Upper lobe of left lung (tissue), 6 donors: ENCODE data around the gene KIDINS220. TPM values are rescaled to one million over a fixed set of nuclear protein-coding genes. Genes with fewer than 3 reads are reported as not detected.

Experiments used
- ATAC-seq, 2 donors: fragments of 200-7000 bp; cut with Tn5 transposase; one replicate each; pipeline ENCODE4 v1.9.1; 2022; ENCODE audit warnings: mild to moderate bottlenecking in 2 of 2, moderate library complexity in 2 of 2; ENCODE audit not compliant: low FRiP score in 2 of 2
- DNase-seq, 2 donors: peaks; one replicate each; pipeline ENCODE4 v3.0.0-alpha.2; 2019 to 2020
- H3K27ac ChIP-seq, 4 donors: fragments of 200-600 bp; sonication (generic); one replicate each; pipeline ENCODE4 v1.5.1; 2016 to 2019
- H3K27me3 ChIP-seq, 4 donors: fragments of 200-600 bp; sonication (generic); one replicate each; pipeline ENCODE4 v1.5.1; 2017 to 2019
- H3K36me3 ChIP-seq, 4 donors: fragments of 200-600 bp; sonication (generic); one replicate each; pipeline ENCODE4 v1.5.1; 2016 to 2019
- H3K4me1 ChIP-seq, 4 donors: fragments of 200-600 bp; sonication (generic); one replicate each; pipeline ENCODE4 v1.5.1; 2018 to 2019
- H3K4me3 ChIP-seq, 4 donors: fragments of 200-600 bp; sonication (generic); one replicate each; pipeline ENCODE4 v1.5.1; 2017 to 2019; ENCODE audit warnings: mild to moderate bottlenecking in 2 of 4, moderate library complexity in 1 of 4
- H3K9me3 ChIP-seq, 4 donors: fragments of 200-600 bp; sonication (generic); one replicate each; pipeline ENCODE4 v1.5.1; 2018 to 2019
- CTCF ChIP-seq, 6 experiments: fragments of 450-650 bp in 4 of 6; fragments of 200-600 bp in 2 of 6; sonication (generic) in 2 of 6; IDR thresholded peaks; one replicate each; pipeline ENCODE4 v1.5.1; 2016 to 2019; ENCODE audit warnings: antibody characterized with exemption in 6 of 6
- EP300 ChIP-seq, 4 donors: sonication (generic); formaldehyde crosslinking; IDR thresholded peaks; one replicate each; pipeline ENCODE4 v1.5.1; 2017; ENCODE audit warnings: antibody characterized with exemption in 4 of 4, control low read depth in 2 of 4
- POLR2A ChIP-seq, 4 donors: fragments of 450-650 bp; IDR thresholded peaks; one replicate each; pipeline ENCODE4 v1.5.1; 2016 to 2017; ENCODE audit warnings: antibody characterized with exemption in 4 of 4, mild to moderate bottlenecking in 2 of 4
- POLR2AphosphoS5 ChIP-seq, 2 donors: sonication (generic); formaldehyde crosslinking; IDR thresholded peaks; one replicate each; pipeline ENCODE4 v1.5.1; 2017; ENCODE audit warnings: antibody characterized with exemption in 2 of 2
- WGBS, 2 donors: methylation state at CpG; one replicate each; pipeline ENCODE4 v1.1.5; 2017 to 2018; 5-methylcytosine and 5-hydroxymethylcytosine counted together
- total RNA-seq, 6 donors: library from RNA; depleted of rRNA in 4 of 6; stranded (reverse); fragments of >200 nt in 4 of 6; gene quantifications; one replicate each; pipeline versions ENCODE4 v1.1.0 to v1.2.1, GENCODE V29; 2016 to 2021
- donor health status: DM: no; HTN: no; CAD: no; lungs with moderate emphysema.
- donor health status: DM: no; HTN: yes; CAD: no; lungs with severe emphysema.

The KIDINS220 gene
- total RNA-seq, 6 donors from 2014 or later = 58.2 to 136 (median 69.9) TPM

DNA sequence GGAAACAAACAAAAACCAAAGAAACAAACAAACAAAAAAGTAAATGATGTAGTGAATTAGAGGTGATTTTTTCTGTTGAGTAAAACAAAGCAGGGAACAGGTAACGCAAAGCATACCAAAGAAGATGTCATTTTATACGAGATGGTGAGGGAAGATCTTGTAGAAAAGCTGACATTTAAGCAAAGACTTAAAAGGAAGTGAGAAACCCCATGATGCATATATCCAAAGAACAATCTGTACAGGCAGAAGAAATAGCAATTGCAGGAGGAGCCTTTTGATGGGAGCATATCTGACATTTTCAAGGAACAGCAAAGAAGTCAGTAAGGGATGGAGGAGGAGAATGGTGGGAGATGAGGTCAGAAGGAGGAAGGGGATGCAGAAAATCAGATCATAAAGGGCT lies 63.0 kb downstream of the KIDINS220 start:
- TF ChIP-seq POLR2AphosphoS5 (IDR thresholded peaks at IDR 0.05) (no peak), POLR2A (IDR thresholded peaks at IDR 0.05) (no peak), CTCF (IDR thresholded peaks at IDR 0.05) (no peak), EP300 (IDR thresholded peaks at IDR 0.05) (no peak)
- Histone ChIP-seq H3K9me3 (no peaks in the 10 kb centered on the region), H3K36me3 (peaks cover 33 to 90% (median 45%) of the 10 kb centered on the region in 4 donors), H3K4me1 (no peaks in the 10 kb centered on the region), H3K4me3 (no peak overlapping the region), H3K27me3 (no peaks in the 10 kb centered on the region), H3K27ac (no peak overlapping the region)
- 94 to 98% methylated on average over 2 of the region's 2 CpGs for WGBS, 2 donors
- DNase-seq (no peak), ATAC-seq (no peak)

- DNase-seq = no peak
- 63 to 86% methylated on average over 1 of the region's 1 CpG for WGBS, 2 donors
- no peak overlapping the region for H3K4me3 ChIP-seq
- H3K9me3 ChIP-seq = no peaks in the 10 kb centered on the region
- no peak for ATAC-seq
- H3K27me3 ChIP-seq = no peaks in the 10 kb centered on the region
- H3K36me3 ChIP-seq = peaks cover 7 to 41% (median 13%) of the 10 kb centered on the region in 4 donors
- no peaks in the 10 kb centered on the region for H3K4me1 ChIP-seq
- no peak overlapping the region for H3K27ac ChIP-seq
- TF ChIP-seq POLR2AphosphoS5 (IDR thresholded peaks at IDR 0.05) = no peak
- no peak for TF ChIP-seq POLR2A (IDR thresholded peaks at IDR 0.05)
- TF ChIP-seq EP300 (IDR thresholded peaks at IDR 0.05) = no peak
- no peak for TF ChIP-seq CTCF (IDR thresholded peaks at IDR 0.05)
These were observed 70.1 kb downstream of the KIDINS220 start for GRCh38 chr2:8767324-8767723.

GRCh38 chr2:8761529-8762164 lies 75.8 kb downstream of the KIDINS220 start:
- H3K27ac ChIP-seq = no peak overlapping the region
- no peak overlapping the region for H3K4me3 ChIP-seq
- DNase-seq (no peak), ATAC-seq (no peak)
- WGBS, 2 donors = 89 to 96% methylated on average over 1 of the region's 1 CpG
- peaks cover 0 to under 1% (median 0%) of the 10 kb centered on the region in 4 donors for H3K9me3 ChIP-seq
- peaks cover 0 to 27% (median 8%) of the 10 kb centered on the region in 4 donors for H3K36me3 ChIP-seq
- TF ChIP-seq POLR2A (IDR thresholded peaks at IDR 0.05) (no peak), EP300 (IDR thresholded peaks at IDR 0.05) (no peak), POLR2AphosphoS5 (IDR thresholded peaks at IDR 0.05) (no peak), CTCF (IDR thresholded peaks at IDR 0.05) (peak in 4 of 6 experiments; percentile 28 to 46 (median 37))
- H3K27me3 ChIP-seq = no peaks in the 10 kb centered on the region
- no peaks in the 10 kb centered on the region for H3K4me1 ChIP-seq

- no peaks in the 10 kb centered on the region for H3K4me1 ChIP-seq
- ATAC-seq (no peak), DNase-seq (no peak)
- no peaks in the 10 kb centered on the region for H3K27me3 ChIP-seq
- H3K4me3 ChIP-seq = no peak overlapping the region
- 95% methylated on average over 5 of the region's 5 CpGs for WGBS, 2 donors
- H3K9me3 ChIP-seq = peaks cover 0 to 5% (median 1%) of the 10 kb centered on the region in 4 donors
- no peak for TF ChIP-seq EP300 (IDR thresholded peaks at IDR 0.05)
- TF ChIP-seq POLR2AphosphoS5 (IDR thresholded peaks at IDR 0.05) = no peak
- TF ChIP-seq CTCF (IDR thresholded peaks at IDR 0.05) = no peak
- no peak for TF ChIP-seq POLR2A (IDR thresholded peaks at IDR 0.05)
- no peak overlapping the region for H3K27ac ChIP-seq
- peaks cover 0 to 27% (median 6%) of the 10 kb centered on the region in 4 donors for H3K36me3 ChIP-seq
These were observed 80.7 kb downstream of the KIDINS220 start for GRCh38 chr2:8756716-8757115.

DNA sequence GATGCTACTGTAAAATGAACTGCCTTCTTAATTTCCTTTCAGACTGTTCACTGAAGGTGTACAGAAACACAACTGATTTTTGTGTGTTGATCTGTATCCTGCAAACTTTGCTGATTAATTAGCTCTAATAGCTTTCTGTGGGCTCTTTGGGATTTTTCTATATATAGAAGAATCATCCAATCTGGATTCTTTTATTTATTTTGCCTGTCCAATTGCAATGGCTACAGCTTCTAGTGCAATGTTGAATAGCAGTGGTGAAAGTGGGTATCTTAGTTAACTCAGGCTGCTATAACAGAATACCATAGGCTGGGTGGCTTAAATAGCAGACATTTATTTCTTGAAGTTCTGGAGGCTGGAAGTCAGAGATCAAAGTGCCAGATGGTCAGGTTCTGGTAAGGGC lies 81.2 kb downstream of the KIDINS220 start:
- TF ChIP-seq POLR2A (IDR thresholded peaks at IDR 0.05) = no peak
- H3K4me1 ChIP-seq = no peaks in the 10 kb centered on the region
- no peaks in the 10 kb centered on the region for H3K27me3 ChIP-seq
- H3K4me3 ChIP-seq = no peak overlapping the region
- no peak overlapping the region for H3K27ac ChIP-seq
- peaks cover 0 to 29% (median 6%) of the 10 kb centered on the region in 4 donors for H3K36me3 ChIP-seq
- no peak for ATAC-seq
- DNase-seq = no peak
- H3K9me3 ChIP-seq = peaks cover 0 to 5% (median 1%) of the 10 kb centered on the region in 4 donors
